Parathyroid adenoma (tissue), 2 donors: ENCODE data around the gene OR1B1.
"Not testable (repeated sequence)": the region's sequence is repeated elsewhere in the genome, so short reads cannot be mapped to it uniquely, and the experiment has no call there.

Source experiments
- H2AFZ ChIP-seq: fragments of 300-600 bp; sonication (generic); one replicate; pipeline ENCODE4 v1.7.0; 2017; ENCODE audit warnings: antibody characterized with exemption, mild to moderate bottlenecking
- H3K27ac ChIP-seq: fragments of 300-600 bp; sonication (generic); one replicate; pipeline ENCODE4 v1.7.0; 2017
- H3K27me3 ChIP-seq: fragments of 300-600 bp; sonication (generic); one replicate; pipeline ENCODE4 v1.7.0; 2017; ENCODE audit warnings: low read length; ENCODE audit not compliant: control insufficient read depth, insufficient read depth
- H3K36me3 ChIP-seq: fragments of 300-600 bp; sonication (generic); one replicate; pipeline ENCODE4 v1.7.0; 2017; ENCODE audit warnings: low read length; ENCODE audit not compliant: control insufficient read depth, insufficient read depth
- H3K4me1 ChIP-seq: fragments of 300-600 bp; sonication (generic); one replicate; pipeline ENCODE4 v1.7.0; 2017; ENCODE audit warnings: control low read depth
- H3K4me2 ChIP-seq: fragments of 300-600 bp; sonication (generic); one replicate; pipeline ENCODE4 v1.7.0; 2017; ENCODE audit warnings: low read length
- H3K4me3 ChIP-seq: fragments of 300-600 bp; sonication (generic); one replicate; pipeline ENCODE4 v1.7.0; 2017; ENCODE audit warnings: low read depth, low read length
- H3K79me2 ChIP-seq: fragments of 300-600 bp; sonication (generic); one replicate; pipeline ENCODE4 v1.7.0; 2017; ENCODE audit warnings: control low read depth
- H3K9ac ChIP-seq: fragments of 300-600 bp; sonication (generic); one replicate; pipeline ENCODE4 v1.7.0; 2017; ENCODE audit warnings: mild to moderate bottlenecking
- H3K9me3 ChIP-seq: fragments of 300-600 bp; sonication (generic); one replicate; pipeline ENCODE4 v1.7.0; 2017; ENCODE audit warnings: low read length; ENCODE audit not compliant: control insufficient read depth
- CTCF ChIP-seq: fragments of 300-600 bp; sonication (generic); IDR thresholded peaks from one replicate; pipeline ENCODE4 v1.7.0; 2017; ENCODE audit warnings: antibody characterized with exemption, mild to moderate bottlenecking
- donor health status: primary hyperparathyroidism.

The OR1B1 gene

GRCh38 chr9:122606587-122606986, 50.8 kb downstream of the OR1B1 start:
- Histone ChIP-seq H3K4me1 (no peaks in the 10 kb centered on the region), H3K4me3 (no peak overlapping the region)

GRCh38 chr9:122605691-122606090, 51.7 kb downstream of the OR1B1 start:
- Histone ChIP-seq H3K79me2 (no peaks in the 10 kb centered on the region), H3K36me3 (no peaks in the 10 kb centered on the region), H3K9ac (no peak overlapping the region), H2AFZ (no peak overlapping the region), H3K4me2 (no peak overlapping the region), H3K27ac (no peak overlapping the region), H3K4me3 (no peak overlapping the region), H3K9me3 (no peaks in the 10 kb centered on the region), H3K27me3 (no peaks in the 10 kb centered on the region), H3K4me1 (no peaks in the 10 kb centered on the region)
- no peak for TF ChIP-seq CTCF

More at GRCh38 chr9:122606587-122606986, 50.8 kb downstream of the OR1B1 start:
- Histone ChIP-seq H3K27me3 (no peaks in the 10 kb centered on the region), H3K36me3 (no peaks in the 10 kb centered on the region), H3K9me3 (no peaks in the 10 kb centered on the region), H3K79me2 (no peaks in the 10 kb centered on the region), H3K27ac (no peak overlapping the region), H3K9ac (no peak overlapping the region), H3K4me2 (no peak overlapping the region), H2AFZ (no peak overlapping the region)
- TF ChIP-seq CTCF, result no peak

- H3K4me1 ChIP-seq, H3K36me3 ChIP-seq, H3K9me3 ChIP-seq, H3K4me2 ChIP-seq, H3K9ac ChIP-seq, H3K27me3 ChIP-seq, H2AFZ ChIP-seq, H3K27ac ChIP-seq, H3K4me3 ChIP-seq, H3K79me2 ChIP-seq: not testable (repeated sequence)
Observed at GRCh38 chr9:122583284-122583683, 74.1 kb downstream of the OR1B1 start, which contains the start of gene OR1L8. Gene OR1L8 (minus strand): TSS chr9:122583384. CDS start chr9:122568477, 14,907 bp downstream.

GRCh38 chr9:122580360-122580759, 77.1 kb downstream of the OR1B1 start:
- Histone ChIP-seq H3K4me2 (no peak overlapping the region), H3K4me1 (no peaks in the 10 kb centered on the region), H3K4me3 (no peak overlapping the region), H3K36me3 (no peaks in the 10 kb centered on the region), H3K27me3 (no peaks in the 10 kb centered on the region), H3K9me3 (no peaks in the 10 kb centered on the region), H3K27ac (no peak overlapping the region), H3K9ac (no peak overlapping the region), H2AFZ (no peak overlapping the region), H3K79me2 (no peaks in the 10 kb centered on the region)
- no peak for TF ChIP-seq CTCF

- no peak overlapping the region for H3K4me2 ChIP-seq
- no peaks in the 10 kb centered on the region for H3K9me3 ChIP-seq
- no peaks in the 10 kb centered on the region for H3K36me3 ChIP-seq
- H3K9ac ChIP-seq, result no peak overlapping the region
- H3K4me1 ChIP-seq, result no peaks in the 10 kb centered on the region
- H2AFZ ChIP-seq, result no peak overlapping the region
- no peaks in the 10 kb centered on the region for H3K79me2 ChIP-seq
- no peak for TF ChIP-seq CTCF
- no peaks in the 10 kb centered on the region for H3K27me3 ChIP-seq
- no peak overlapping the region for H3K4me3 ChIP-seq
- H3K27ac ChIP-seq, result no peak overlapping the region
Observed at GRCh38 chr9:122579874-122580273, 77.6 kb downstream of the OR1B1 start.
